Medulla oblongata (tissue), 1 donor: ENCODE measurements around the gene MNX1.

Source experiments
- DNase-seq: peaks from one replicate; pipeline ENCODE4 v3.0.0-alpha.2; 2015; ENCODE audit errors: extremely low spot score

MNX1 gene

DNA sequence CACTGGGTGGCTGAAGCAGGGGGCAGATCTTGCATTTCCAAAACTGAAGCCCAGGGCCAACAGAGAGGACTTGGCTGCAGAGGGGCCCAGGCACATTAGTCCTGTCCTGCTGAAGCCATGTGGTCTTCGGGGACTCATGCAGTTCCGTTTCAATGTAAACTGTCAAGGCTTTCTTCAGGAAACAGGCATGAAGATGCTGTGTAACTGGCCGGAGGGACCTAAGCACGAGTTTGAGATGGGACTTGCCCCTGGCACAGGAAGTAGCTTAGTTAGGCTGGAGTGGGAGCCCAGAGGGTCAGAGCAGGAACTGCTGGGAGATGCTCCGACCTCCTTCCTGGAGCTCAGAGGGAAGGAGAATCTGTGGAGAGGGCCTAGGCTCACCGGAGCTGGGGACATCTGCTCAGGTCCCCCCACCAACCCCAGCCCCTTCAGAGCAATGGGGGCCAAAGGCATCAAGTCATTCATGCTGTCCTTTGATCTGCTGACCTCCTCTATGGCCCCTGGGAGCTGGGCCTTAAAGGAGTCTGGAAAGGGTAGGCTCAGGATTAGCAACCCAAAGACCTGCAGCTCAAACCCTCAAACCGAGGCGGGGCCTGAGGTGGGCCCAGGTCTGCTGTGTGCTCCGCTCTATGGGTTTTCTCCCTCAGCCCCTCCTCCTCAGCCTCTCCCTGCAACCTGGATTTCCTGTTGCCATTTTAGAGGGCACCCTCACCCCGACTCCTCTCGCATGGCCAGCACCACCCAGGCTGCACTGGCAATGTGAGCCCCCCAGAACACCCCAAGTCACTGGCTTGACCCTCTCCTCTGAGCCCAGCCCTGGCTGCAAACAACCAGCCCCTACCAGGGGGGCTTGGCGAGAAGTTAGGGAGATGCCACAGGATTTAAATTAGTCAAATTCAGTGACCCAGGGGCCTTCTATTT is 4.4 kb upstream of the MNX1 start:
- no peak for DNase-seq

DNA sequence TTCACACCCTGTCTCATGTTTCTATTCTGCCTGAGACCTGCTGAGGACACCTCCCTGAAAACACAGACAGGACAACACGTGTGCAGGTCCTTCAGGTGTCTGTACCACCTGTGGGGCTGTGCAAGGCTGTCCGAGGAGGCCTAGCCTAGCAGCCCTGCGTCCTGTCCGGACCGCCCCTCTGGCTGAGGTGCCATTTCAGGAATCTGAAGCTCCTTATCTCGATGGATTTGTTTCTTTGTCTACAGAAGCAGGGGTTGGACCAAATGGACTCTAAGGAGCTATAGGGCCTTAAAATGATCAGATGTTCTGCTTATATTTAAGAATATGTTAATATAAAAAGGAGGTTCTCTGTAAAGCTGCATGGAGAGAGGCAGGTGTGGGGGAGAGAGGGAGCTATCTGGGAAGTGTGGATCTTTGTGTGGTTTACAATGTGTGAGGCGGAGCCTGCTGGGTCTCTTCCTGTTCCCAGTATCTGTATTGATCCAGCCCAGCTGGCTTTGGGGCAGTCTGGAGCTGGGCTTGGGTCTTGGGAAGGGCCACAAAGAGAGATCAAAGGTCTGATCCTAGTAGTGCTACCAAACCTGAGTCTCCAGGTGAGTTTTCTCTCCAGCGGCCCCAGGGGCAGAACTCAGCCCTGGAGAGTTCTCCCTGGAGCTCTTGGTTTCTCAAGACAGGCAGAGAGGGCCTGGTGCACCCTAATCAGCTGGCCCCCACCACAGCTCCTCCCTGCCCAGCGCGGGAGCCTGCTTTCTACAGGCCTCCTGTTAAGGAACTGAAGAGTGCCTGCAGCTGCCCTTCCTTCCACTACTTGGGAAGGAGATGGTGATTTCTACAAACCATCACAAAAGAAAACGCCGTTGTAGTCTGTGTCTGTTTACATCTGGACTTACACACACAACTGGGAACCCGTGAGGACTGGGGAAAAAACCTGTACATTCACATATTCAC is 3.4 kb upstream of the MNX1 start:
- no peak for DNase-seq

DNA sequence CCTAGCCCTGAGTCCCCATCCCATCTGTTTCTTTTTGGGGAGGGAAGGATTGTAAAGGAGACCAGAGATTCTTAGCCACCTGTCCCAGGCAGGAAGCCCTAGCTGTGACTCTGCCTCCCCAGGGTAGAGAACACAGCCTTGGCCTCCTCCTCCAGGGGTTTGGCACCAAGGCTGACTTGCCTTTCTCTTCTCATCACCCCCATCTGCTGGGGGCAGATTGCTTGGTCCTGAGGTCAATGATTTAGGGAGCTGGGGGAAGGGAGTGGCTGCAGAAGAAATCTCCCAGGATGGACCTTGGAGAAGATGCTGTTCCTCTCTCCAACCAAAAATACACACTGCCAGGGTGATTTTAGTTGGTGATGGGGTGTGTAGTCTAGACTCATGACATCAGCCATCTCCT is 2.6 kb upstream of the MNX1 start:
- no peak for DNase-seq

DNA sequence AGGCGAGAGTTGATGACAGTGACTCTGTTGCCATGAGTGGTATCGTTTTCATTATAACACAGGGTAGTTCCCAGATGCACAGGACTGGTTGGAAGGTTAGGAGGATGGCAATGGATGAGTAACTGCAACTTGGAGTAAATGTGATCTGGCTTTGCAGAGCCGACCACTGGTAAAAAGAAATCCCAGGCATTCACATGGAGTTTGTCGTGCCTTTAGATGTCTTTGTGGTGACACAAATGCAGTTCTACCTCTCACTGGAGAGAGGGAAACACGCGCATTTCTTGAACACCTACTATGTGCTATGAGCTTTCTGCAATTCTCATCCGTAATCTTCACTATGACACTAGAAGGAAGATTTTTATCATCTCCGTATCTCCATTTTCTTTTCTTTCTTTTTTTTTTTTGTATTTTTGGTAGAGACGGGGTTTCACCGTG is 1.7 kb upstream of the MNX1 start:
- no peak for DNase-seq

DNA sequence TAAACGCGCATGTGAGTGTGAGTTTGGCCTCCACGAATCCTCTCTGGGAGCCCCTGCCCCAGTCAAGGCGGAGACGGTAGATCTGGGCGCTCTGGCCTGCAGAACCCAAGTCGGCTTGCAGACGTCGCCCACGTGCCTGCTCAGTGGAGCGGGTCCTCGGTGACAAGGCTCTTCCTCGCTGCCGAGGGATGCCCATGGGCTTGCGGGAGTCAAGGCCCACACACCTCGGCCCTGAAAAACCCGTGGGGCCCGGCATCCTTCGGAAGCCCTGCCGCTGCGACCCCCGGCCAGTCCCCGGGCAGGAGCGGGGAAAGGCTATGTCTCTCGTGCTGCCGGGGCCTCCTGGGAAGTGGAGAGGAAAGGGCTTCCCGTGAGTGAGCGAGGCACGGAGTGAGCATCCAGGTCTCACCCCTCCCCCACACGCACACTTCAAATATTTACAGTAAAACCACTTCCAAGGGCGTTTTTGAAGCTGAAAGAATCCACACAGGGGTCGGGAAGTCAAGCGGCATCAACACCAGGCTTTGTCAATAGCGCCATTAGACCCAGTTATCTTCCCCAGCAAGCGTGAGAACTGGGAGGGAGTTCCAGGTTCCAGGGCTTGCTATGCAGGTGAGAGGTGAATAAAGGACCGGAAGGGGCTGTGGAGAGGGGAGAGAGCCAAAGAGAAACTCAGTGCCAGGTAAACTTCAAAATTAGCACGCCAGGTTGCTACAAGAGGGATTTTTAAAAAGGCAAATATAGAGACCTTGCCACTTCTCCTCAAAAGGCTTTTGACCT is 1.1 kb upstream of the MNX1 start:
- DNase-seq = no peak

DNA sequence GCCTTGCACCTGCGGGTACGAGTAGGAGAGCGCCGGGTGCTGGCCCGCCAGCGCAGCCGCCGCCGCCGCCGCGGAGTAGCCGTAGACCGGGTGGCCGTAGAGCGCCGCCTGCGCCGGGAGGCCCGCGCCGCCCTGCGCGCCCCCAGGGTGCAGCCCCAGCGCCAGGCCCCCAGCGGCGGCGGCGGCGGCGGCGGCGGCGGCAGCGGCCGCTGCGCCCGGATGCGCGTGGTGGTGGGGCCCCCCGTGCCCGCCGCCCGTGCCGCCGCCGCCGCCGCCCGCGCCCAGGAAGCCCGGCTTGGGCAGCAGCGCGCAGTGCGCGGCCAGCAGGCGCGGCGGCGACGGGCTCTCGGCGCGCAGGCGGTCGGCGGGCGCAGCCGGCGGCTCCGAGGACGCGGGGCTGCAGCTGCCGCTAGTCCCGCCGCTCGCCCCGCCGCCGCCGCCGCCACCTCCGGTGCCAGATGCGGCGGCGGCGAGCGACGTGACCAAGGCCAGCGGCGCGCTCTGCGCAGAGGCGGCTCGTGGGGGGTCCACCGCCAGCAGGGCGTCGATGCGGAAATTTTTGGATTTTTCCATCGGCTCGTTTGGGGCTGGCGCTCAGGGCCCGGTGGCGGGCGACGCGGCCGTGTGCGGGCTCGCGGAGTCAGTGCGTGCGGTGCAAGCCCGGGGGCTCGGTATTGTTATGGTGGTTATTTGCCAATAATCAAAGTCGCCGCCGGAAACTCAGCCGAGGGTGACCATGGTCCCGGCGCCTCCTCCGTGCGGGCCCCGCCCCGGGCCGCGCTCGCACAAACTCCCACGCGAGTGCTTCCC is 480 bp downstream of the MNX1 start:
- DNase-seq = no peak

DNA sequence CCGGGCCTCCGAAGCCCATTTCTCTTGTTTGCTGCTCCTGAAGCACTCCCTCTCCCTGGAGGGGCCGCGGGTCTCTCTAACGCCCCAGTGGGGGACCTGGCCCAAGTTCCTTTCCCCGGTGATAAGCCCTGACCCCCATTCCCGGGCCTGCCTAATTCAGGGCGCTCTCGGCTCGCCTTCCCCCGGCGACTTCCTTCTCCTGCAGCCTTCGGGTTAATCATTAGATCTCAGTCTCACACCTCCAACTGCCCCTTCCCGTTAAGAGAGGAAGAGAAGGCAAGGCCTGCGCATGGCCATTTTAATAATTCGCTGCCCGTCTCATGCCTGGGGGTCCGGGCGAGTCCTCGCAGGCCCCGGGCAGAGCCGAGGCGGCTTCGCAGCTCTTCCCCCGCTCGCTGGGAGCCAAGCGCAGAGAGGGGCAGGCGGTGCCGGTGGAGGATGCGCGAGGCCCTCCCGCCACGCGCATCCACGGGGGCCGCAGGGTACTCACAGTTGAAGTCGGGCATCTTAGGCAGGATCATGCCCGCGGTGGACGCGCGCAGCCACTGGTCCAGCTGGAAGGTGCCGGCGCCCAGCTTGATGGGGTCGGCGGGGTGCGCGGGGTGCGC is 1.2 kb downstream of the MNX1 start:
- DNase-seq = no peak

DNA sequence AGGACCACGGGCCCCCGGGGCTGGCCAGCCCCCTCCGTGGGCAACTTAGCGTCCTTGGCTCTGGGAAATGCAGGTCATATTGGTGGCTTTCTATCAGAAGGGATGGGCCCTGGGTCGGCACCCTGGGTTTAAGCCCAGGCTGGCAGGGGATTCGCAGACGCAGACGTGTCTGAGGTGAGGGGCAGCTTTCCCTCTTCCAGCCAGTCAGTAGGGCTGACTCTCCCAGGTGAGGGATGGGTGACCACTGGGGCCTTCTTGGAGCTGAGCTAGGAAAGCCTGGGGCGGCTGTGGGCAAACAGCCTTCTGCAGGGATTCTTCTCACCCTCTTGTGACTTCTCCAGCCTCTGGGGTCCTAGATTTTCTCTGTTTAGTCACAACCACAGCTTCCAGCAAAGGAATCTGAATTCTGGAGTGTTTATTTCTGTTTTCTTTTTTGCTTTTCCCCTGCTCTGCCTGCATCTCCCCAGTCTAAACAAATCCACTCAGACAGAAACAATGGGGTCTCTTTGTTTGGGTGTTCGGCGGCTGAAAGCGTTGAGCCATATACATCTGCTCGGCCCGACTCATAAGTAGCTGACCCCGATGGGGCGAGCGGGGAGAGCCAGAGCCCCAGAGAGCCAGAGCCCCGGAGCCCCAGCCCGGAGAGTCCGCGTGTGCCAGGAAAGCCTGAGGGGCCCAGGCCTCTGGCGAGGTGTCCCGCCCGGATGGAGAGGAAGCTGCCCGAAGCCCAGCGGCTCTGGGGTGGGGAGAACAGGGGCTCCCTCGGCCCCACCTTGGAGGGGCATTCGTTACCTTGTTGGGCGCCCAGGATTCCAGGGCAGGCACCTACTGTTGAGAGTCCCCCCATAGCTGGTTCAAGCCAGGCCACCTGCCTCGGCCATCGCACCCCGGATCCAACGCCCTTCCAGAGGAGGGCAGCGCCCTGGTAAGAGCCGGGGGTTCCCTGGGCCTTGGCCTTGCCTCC is 2.0 kb downstream of the MNX1 start:
- DNase-seq = no peak

DNA sequence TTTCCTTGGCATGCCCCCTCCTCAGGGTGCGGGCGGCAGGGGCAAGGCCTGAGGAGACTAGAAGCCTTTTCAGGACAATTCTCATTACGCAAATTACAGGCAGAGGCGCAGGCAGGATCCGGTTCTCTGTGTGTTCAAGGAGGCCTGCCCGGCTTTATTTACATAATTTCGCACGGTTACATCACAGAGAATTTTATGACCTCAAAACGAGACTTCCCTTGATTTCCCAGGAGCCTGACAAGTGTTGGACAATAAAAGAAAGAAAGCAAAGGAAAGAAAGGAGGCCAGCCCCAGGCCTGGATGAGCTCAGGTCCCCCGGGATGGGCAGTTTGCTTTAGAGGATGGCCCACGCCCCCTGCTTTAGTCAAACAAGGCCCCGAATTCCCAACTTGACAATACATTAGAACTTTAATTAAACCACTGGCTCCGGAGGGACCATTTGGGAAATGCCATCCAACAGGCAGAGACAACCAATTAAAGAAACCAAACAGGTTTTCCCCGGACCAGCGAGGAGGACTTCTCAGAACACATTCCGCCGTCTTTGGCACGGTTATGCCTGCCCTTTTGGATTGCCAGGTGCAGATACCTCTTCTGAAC is 2.9 kb downstream of the MNX1 start:
- no peak for DNase-seq

DNA sequence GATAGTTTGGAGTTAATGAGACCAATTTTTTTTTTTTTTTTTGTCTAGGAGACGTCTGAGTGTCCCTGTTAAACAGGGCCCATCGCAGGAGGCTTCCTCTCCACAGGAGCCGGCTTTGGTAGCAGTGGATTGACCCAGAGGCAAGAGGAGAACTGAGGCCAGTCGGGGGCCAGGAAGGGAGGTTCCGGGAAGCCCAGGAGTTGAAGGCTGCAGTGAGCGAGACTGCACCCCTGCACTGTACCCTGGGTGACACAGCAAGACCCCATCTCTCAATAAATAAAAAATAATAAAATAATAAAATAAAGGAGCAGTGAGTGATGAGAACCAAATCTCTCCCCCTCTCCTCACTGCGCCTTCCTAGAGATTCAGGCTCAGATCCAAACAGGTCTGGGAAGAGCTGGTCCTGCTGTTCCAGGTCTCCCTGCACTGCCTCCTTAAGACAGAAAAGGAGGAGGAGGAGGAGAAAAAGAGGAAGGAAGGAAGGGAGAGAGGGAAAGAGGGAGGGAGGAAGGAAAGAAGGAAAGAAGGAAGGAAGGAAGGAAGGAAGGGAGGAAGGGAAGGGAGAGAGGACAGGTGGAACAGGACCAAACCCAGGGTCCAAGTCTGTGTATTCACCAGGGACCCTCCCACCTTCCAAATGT is 3.5 kb downstream of the MNX1 start:
- DNase-seq = no peak

DNA sequence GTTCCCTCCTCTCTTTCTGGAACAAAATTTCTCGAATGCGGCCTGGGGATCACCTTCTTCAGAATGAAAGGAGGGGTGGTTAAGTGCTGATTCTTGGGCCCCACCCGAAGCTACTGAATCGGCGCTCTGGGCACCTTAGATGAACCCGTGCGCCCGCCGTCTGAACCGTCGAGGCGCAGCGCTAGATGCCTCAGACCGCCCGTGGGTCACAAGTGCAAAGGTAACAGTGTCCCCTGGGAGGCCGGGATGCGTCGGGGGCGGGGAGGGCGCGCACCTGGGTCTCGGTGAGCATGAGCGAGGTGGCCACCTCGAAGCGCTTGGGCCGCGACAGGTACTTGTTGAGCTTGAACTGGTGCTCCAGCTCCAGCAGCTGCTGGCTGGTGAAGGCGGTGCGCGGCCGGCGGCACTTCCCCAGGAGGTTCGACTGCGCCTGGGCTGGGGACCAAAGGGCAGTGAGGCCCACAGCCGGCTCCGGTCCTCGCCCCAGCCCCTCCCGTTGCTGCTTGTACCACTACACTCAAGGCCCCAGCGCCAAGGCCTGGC is 4.2 kb downstream of the MNX1 start:
- DNase-seq = no peak

DNA sequence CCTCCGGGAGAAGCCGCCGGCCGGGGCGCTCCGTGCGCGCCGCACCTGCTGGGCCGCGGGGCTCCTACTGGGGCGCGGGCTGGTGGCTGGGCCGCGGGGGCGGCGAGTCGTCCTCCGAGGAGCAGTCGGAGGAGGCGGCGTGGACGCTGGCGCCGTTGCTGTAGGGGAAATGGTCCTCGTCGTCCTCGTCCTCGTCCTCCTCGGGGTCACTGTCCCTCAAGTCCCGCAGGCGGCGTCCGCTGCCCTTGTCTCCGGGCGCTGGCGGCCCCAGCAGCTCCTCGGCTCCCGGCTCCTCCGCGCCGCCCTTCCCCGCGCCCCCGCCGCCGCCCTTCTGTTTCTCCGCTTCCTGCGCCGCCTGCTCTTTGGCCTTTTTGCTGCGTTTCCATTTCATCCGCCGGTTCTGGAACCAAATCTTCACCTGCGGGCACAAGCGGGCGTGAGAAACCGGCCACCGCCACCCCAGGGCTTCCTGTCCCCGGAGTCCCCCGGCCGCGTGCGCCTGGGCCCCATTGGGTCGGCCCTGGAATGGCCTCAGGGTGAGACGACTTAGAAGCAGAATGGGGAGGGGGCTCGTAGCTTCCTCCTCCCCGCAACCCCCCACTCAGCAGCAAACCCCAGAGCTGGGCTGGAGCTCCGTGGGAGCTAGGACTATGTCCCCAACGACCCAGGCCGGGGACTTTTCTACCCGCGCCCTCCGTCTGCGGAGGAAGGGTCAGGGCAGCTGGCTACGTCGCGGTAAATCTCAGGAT is 4.8 kb downstream of the MNX1 start:
- no peak for DNase-seq

DNA sequence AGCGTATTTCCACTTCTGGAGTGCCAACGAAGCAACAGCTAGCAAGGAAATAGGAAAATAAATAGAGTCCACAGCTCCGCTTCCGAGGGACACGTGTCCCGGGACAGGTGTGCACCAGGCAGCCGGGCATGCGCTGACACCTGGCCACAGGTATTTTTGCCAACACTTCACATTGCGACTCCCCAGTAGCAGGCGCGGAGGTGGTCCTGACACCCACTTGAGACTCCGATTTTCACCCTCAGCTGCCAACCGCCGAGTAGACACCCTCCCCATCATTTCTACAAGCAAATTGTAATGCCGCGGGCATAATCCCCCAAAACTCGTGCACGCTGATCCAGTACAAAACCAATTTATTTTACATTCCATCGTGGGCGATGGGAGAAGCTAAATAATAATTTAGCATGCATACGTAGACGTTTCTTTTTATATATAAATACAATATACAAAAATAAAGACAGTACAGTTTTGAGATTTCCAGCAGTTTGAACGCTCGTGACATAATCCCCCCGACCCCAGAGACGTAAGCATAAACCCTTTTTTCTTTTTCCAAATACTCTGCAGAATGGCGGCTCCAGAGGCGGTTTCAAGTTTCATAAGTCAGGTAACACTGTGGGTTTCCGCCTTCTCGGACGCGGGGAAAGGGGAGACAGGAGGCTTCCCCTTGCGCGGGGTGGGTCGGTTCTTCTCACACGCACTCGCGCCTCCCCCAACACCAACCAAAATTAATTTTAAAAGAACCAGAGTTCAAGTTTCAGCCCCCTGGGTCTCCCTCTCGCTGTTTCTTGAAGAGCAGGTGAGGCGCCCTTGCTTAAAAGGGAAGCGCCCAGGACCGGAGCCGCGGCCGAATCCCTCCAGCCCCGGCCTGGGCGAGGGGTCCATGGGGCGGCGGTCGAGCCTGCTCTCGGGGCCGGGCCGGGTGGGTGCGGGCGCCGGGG is 5.7 kb downstream of the MNX1 start:
- DNase-seq = no peak

DNA sequence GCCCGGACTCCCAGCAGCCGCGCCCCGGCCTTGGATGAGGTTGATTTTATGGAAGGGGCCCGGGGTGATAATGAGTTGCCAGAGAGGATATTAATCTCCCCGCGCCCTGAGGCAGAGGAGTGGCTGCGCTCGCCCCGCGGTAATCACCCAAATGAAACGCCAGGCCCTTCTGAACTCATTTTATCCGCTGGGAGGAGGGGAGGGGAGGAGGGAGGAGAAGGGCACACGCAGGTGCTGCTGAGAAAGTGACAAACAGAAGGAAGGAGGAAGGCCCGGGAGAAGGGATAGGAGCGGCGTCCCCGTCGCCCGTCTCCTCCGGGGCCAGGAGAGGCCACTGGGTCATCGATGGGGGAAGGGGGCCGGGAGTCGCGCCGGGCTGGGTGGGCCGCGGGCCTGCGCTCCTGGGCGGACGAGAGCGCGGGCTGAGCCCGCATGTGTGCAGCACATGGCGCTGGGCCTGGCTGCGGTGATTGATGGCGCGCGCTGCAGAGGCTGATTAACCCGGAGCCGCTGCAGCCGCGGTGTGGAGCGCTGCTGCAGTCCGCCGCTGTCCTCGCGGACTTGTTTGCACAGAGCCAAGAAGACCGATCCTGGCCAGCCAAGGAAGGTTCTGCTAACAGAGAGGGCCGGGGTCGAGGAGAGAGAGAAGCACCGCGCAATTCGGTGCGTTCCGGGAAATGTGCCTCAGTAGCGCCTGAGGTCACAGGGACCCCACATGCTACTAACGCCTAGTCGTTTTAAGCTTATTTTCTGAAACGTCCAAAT is 6.5 kb downstream of the MNX1 start:
- DNase-seq = no peak

DNA sequence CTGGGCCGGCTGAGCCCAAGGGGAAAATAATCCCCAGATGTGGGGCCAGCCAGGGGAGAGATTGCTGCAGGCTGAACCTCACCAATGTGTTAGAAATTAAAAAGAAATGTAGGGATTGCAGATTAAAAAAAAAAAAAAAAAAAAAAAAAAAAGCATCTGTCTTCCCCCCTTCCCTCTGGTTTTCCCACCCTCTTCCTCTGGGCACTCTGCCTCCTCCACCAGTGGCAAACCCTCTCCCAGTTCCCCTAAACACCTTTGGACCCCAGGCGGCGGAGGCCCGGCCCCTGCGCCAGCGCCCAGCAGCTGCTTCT is 7.1 kb downstream of the MNX1 start:
- DNase-seq = no peak
